Epidermal melanocyte (primary cell): ENCODE data around the gene SLC6A8.
"Not testable (repeated sequence)": the region's sequence is repeated elsewhere in the genome, so short reads cannot be mapped to it uniquely, and the experiment has no call there.

Experiments used
- DNase-seq: peaks from one replicate; pipeline ENCODE4 v3.0.0; 2011; ENCODE audit warnings: low spot score; ENCODE audit not compliant: insufficient read length

Gene SLC6A8

GRCh38 chrX:153745067-153745433, 57.3 kb downstream of the SLC6A8 start:
- DNase-seq: not testable (repeated sequence)
